ENCODE measurements around the gene ZBTB7C.

Gene ZBTB7C

DNA sequence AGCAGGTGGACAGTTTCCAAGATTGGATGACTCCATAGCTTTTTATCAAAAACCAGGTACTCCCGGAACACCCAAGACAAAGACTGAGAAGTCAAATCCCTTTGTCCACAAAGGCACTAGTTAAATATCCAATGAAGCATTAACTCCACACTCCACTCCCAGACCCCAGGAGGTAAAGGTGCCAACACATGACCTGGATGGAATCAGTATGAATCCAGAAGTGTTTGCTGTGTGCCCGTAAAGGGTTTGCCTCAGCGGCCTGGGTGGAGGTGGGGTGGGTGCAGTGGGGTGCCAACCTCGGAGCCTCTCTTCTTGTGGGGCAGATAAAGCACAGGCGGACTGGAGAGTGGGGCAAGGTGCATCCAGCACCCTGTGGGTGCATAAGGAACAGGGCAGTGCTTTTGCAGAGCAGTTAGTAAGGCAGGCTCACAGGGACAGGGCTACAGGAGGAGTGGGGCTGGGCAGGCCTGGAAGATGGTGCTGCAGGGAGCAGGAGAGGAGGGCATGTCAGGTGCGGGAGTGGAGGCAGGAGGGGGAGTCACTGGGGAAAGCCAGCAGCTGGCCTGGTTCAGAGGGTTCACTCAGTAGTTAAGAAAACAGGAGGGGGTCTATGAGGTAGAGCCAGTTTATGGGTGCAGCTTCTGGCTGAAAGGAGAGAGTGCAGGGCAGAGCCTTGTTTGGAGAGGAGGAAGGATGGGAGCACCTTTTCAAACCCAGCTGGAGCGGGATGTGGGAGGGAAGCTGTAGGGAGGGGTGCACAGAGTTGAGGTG, 270.3 kb downstream of the ZBTB7C start:
- H3K4me3 ChIP-seq (ENCODE audit: low read length), result no peak overlapping the region
- TF ChIP-seq, protein P1, sequence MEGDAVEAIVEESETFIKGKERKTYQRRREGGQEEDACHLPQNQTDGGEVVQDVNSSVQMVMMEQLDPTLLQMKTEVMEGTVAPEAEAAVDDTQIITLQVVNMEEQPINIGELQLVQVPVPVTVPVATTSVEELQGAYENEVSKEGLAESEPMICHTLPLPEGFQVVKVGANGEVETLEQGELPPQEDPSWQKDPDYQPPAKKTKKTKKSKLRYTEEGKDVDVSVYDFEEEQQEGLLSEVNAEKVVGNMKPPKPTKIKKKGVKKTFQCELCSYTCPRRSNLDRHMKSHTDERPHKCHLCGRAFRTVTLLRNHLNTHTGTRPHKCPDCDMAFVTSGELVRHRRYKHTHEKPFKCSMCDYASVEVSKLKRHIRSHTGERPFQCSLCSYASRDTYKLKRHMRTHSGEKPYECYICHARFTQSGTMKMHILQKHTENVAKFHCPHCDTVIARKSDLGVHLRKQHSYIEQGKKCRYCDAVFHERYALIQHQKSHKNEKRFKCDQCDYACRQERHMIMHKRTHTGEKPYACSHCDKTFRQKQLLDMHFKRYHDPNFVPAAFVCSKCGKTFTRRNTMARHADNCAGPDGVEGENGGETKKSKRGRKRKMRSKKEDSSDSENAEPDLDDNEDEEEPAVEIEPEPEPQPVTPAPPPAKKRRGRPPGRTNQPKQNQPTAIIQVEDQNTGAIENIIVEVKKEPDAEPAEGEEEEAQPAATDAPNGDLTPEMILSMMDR (conservative IDR thresholded peaks at IDR 0.05; ENCODE audit: low read length), result no peak
- DNase-seq (ENCODE audit: low read depth), result no peak

DNA sequence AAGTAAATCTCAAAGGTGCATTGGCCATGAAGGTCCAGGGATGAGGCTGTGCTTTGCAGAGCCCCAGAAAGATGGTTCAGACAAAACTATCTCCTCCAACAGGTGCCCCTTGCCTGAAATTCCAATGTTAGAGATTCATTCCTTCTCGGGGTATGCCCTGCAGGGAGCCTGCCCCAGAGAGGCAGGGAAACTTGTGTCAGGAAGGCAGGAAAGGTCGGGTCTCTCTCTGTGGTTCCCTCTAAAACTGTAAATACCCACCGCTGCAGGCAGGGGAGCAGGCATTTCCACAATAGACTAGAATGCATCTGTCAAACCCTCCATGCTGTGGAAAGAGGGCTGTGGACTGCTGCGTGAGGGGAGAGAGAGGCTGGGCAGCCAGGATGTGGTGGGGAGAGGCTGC, 271.0 kb downstream of the ZBTB7C start:
- no peak for DNase-seq (ENCODE audit: low read depth)
- H3K4me3 ChIP-seq (ENCODE audit: low read length), result no peak overlapping the region
- TF ChIP-seq, protein P1 (conservative IDR thresholded peaks at IDR 0.05; ENCODE audit: low read length), result no peak

DNA sequence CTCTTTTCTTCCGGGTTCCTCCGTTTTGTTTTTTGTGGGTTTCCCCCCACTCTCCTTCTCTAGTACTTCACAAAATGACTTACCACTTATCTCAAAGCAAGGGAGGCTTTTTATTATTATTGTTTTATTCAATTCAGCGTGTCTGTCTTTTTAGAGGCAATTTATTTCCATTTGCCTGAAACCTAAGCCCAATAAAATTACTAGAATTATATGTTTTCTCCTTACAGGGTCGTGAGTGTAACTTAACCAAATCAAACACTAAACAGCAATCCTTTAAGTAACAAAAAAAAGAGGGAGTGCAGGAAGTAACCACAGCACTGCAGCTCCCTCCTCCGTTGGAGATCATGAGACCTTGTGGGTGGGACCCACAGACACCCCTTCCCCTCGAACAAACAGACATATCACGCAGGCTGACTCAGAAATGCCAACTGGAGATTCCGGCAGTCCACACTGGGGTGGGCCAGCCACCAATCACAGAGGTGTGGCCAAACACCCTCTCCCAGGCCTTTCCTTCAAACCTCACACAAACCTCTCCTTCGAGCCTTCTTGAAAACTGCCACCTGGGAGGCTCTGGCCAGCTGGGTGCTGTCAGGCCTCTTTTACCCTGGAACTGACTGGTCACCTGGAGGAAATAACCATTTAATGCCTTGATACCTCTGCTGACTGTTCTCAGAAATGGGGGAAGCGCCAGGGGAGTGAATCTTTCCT, 271.7 kb downstream of the ZBTB7C start:
- no peak for DNase-seq (ENCODE audit: low read depth)
- TF ChIP-seq, protein P1 (conservative IDR thresholded peaks at IDR 0.05; ENCODE audit: low read length), result no peak
- H3K4me3 ChIP-seq (ENCODE audit: low read length), result no peak overlapping the region

DNA sequence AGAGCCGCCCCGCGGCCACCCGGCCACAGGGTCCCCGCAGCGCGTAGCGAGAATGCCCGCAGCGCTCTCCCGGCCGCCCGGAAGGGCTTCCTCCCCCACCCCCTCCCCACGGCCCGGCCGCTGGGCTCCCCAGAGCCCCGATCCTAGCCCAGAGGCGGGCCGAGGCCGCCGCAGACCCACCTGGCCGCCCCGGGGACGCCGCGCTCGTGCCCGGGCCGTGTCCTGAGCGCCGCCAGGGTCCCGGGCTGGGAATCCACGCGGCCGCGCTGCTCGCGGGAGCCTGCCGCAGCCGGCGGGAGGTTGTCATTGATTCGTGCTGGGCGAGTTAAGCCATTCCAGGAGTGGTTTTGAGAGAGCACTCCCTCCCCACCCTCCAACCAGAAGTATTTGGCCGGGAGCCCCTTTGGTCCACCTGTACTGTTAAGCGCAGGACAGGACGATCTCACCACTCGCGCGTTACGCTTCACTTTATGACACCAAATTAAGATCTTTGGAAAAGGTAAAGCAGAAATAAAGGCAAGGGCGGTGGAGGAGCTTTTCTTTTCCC, 272.3 kb downstream of the ZBTB7C start:
- DNase-seq (ENCODE audit: low read depth), result no peak
- TF ChIP-seq, protein P1 (conservative IDR thresholded peaks at IDR 0.05; ENCODE audit: low read length), result no peak
- no peak overlapping the region for H3K4me3 ChIP-seq (ENCODE audit: low read length)

DNA sequence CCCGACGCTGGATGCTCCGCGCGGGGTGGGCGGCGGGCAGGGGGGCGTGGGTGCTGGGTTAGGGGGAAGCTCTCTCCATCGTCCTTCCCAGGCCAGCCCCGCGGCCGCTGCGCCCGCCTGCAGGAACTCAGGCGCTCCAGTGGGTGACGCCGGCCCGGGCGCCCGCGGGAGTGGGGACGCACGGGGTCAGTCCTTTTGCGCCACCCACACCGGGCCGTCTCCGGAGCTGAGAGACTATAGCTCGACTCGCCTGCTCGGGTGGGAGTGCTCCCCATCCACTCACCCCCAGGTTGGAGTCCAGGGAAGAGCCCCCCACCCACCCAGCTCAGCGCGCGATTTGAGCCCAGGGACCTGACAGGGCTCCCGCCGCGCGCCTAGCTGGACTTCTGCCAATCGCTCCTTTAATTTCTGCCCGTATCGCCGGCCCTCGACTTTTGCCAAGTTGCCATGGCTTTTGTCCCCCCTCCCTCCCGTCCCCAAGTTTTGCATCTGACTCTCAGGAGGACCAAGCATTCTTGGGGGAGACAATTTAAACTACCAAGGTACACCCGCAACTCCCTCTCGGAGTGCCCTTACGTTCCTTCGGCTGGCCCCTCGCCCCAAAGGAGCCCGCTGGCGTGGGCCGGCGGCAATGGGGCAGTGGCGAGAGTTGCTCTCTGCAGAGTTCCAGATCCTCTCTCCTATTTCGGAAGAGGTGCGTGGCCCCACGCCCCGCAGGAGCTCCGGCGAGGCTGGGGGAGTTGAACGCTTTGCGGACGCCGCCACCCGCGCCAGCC, 272.9 kb downstream of the ZBTB7C start:
- no peak for DNase-seq (ENCODE audit: low read depth)
- TF ChIP-seq, protein P1 (conservative IDR thresholded peaks at IDR 0.05; ENCODE audit: low read length), result no peak
- H3K4me3 ChIP-seq (ENCODE audit: low read length), result no peak overlapping the region

DNA sequence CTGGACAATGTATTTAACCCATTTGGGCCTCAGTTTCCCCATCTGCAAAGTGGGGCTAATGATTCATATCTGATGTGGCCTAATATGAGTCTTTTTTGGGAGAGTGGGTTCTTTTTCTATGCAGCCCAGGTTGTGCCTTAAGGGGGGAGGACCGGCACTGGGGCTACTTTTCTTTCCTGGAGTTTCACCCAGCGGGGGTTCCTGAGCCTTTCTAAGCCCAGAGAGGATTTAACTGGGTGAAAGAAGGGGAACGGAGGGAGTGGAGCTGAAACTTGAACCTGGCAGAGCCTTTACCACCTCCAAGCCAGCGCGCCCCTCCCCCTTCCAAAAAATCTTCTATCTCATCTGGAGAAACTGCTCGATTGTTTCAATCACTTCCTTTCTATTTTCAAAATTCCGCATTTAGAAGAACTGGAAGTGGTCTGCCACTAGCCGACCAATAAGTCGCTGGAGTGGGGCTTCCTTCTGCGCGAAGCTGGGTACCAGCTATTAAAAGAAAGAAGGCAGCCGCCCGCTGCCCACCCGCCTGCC, 273.7 kb downstream of the ZBTB7C start:
- TF ChIP-seq, protein P1 (conservative IDR thresholded peaks at IDR 0.05; ENCODE audit: low read length), result no peak
- no peak overlapping the region for H3K4me3 ChIP-seq (ENCODE audit: low read length)
- no peak for DNase-seq (ENCODE audit: low read depth)

Data from AG10803 (cell line).